H1 (cell line): ENCODE data around the gene KIF21A. TPM values are rescaled to one million over a fixed set of nuclear protein-coding genes. Genes with fewer than 3 reads are reported as not detected.

Source experiments
- CTCF ChIA-PET: fragments of 300-600 bp; sonication (Branson Sonifier 250); formaldehyde crosslinking; loops from one replicate; lab custom pipeline; 2021; ENCODE audit not compliant: partially characterized antibody; lab: Charles Lee
- POLR2A ChIA-PET: fragments of 300-600 bp; sonication (Branson Sonifier 250); formaldehyde crosslinking; loops from one replicate; lab custom pipeline; 2021; ENCODE audit warnings: inconsistent platforms; ENCODE audit not compliant: partially characterized antibody; lab: Charles Lee
- DNase-seq, 2 experiments: peaks; one replicate each; pipeline versions ENCODE4 v3.0.0 to v3.0.0-alpha.2; 2010 to 2022; ENCODE audit warnings: low spot score in 2 of 2, low read depth in 1 of 2, mixed read lengths in 1 of 2
- FAIRE-seq: peaks from 2 replicates; lab custom pipeline; 2011; peaks lifted over from hg19 to GRCh38; lab: Jason Lieb, UNC
- H2AFZ ChIP-seq: 2 replicates; pipeline ENCODE4 v1.8.1; 2012; ENCODE audit warnings: low read length, inconsistent platforms
- H2AK5ac ChIP-seq: 2 replicates; pipeline ENCODE4 v1.6.1; 2013; ENCODE audit warnings: low read depth, low read length
- H2BK120ac ChIP-seq: replicated peaks from 2 replicates; pipeline ENCODE3; 2013; ENCODE audit warnings: low read depth, low read length, inconsistent platforms
- H2BK12ac ChIP-seq: 2 replicates; pipeline ENCODE4 v1.6.1; 2013; ENCODE audit warnings: low read depth, low read length
- H2BK15ac ChIP-seq: 2 replicates; pipeline ENCODE4 v1.6.1; 2013; ENCODE audit warnings: low read length
- H2BK20ac ChIP-seq: 2 replicates; pipeline ENCODE4 v1.6.1; 2013; ENCODE audit warnings: low read length
- H2BK5ac ChIP-seq: 2 replicates; pipeline ENCODE4 v1.6.1; 2013; ENCODE audit warnings: low read depth, low read length
- H3K14ac ChIP-seq: 2 replicates; pipeline ENCODE4 v1.6.1; 2013; ENCODE audit warnings: inconsistent platforms; ENCODE audit not compliant: insufficient read length
- H3K18ac ChIP-seq: 2 replicates; pipeline ENCODE4 v1.6.1; 2013; ENCODE audit warnings: low read length; ENCODE audit errors: extremely low read depth
- H3K23ac ChIP-seq: 2 replicates; pipeline ENCODE4 v1.6.1; 2013; ENCODE audit warnings: inconsistent platforms; ENCODE audit not compliant: insufficient read length
- H3K23me2 ChIP-seq: 2 replicates; pipeline ENCODE4 v1.6.1; 2013; ENCODE audit warnings: low read depth, low read length
- H3K27ac ChIP-seq: 2 replicates; pipeline ENCODE4 v1.6.1; 2011; ENCODE audit warnings: low read depth, low read length, inconsistent platforms
- H3K27me3 ChIP-seq, 4 experiments: replicated peaks in 1 of 4; 1 replicate in 1 of 4; 2 replicates in 3 of 4; pipeline versions ENCODE4 v1.6.1 to v1.8.1; 2011 to 2013; ENCODE audit warnings: low read length in 3 of 4, mild to moderate bottlenecking in 3 of 4, inconsistent platforms in 2 of 4, mixed read lengths in 2 of 4, moderate library complexity in 1 of 4; ENCODE audit not compliant: control insufficient read depth in 3 of 4, insufficient read depth in 3 of 4; ENCODE audit errors: extremely low read depth in 1 of 4
- H3K36me3 ChIP-seq, 4 experiments: 2 replicates each; pipeline versions ENCODE4 v1.6.1 to v1.8.1; 2011 to 2013; ENCODE audit warnings: mild to moderate bottlenecking in 4 of 4, low read length in 3 of 4, moderate library complexity in 2 of 4, control low read depth in 1 of 4, inconsistent platforms in 1 of 4; ENCODE audit not compliant: insufficient read depth in 4 of 4, control insufficient read depth in 2 of 4
- H3K4ac ChIP-seq: replicated peaks from 2 replicates; pipeline ENCODE3; 2013; ENCODE audit warnings: low read length, low read depth, mixed read lengths, inconsistent platforms; ENCODE audit not compliant: insufficient read length
- H3K4me1 ChIP-seq, 4 experiments: replicated peaks in 1 of 4; 1 replicate in 1 of 4; 2 replicates in 3 of 4; pipeline versions ENCODE4 v1.6.1 to v1.8.1; 2011 to 2013; ENCODE audit warnings: low read length in 3 of 4, inconsistent platforms in 2 of 4, mixed read lengths in 1 of 4; ENCODE audit not compliant: insufficient read depth in 4 of 4, control insufficient read depth in 3 of 4
- H3K4me2 ChIP-seq, 2 experiments: 2 replicates each; pipeline versions ENCODE4 v1.6.1 to v1.8.1; 2011 to 2013; ENCODE audit warnings: low read depth in 2 of 2, low read length in 2 of 2, control low read depth in 1 of 2, inconsistent platforms in 1 of 2, mild to moderate bottlenecking in 1 of 2; ENCODE audit not compliant: insufficient read depth in 1 of 2
- H3K4me3 ChIP-seq, 4 experiments: fragments of 200-600, 300-600 bp in 1 of 4; sonication (generic), shearing (Covaris generic), sonication (Bioruptor Twin) in 1 of 4; 2 replicates each; pipeline versions ENCODE4 v1.5.1 to v1.8.1; 2011 to 2016; ENCODE audit warnings: low read length in 4 of 4, low read depth in 3 of 4, control low read depth in 2 of 4, inconsistent platforms in 2 of 4, mild to moderate bottlenecking in 2 of 4, mixed read lengths in 1 of 4, moderate library complexity in 1 of 4; ENCODE audit not compliant: insufficient read depth in 2 of 4; ENCODE audit errors: extremely low read depth in 1 of 4
- H3K56ac ChIP-seq: replicated peaks from 2 replicates; pipeline ENCODE3; 2013; ENCODE audit warnings: low read depth, mild to moderate bottlenecking, mixed read lengths, low read length, inconsistent platforms; ENCODE audit not compliant: insufficient read length
- H3K79me1 ChIP-seq: 2 replicates; pipeline ENCODE4 v1.6.1; 2013; ENCODE audit warnings: low read depth, low read length, control low read depth
- H3K79me2 ChIP-seq, 2 experiments: 2 replicates each; pipeline versions ENCODE4 v1.6.1 to v1.8.1; 2012 to 2013; ENCODE audit warnings: low read length in 2 of 2, mild to moderate bottlenecking in 2 of 2, inconsistent platforms in 1 of 2; ENCODE audit not compliant: insufficient read depth in 2 of 2, control insufficient read depth in 1 of 2
- H3K9ac ChIP-seq, 4 experiments: replicated peaks in 1 of 4; 1 replicate in 1 of 4; 2 replicates in 3 of 4; pipeline versions ENCODE4 v1.6.1 to v1.8.1; 2011 to 2013; ENCODE audit warnings: low read depth in 3 of 4, low read length in 3 of 4, control low read depth in 2 of 4, mild to moderate bottlenecking in 2 of 4, moderate library complexity in 2 of 4, inconsistent platforms in 1 of 4; ENCODE audit errors: extremely low read depth in 1 of 4
- H3K9me3 ChIP-seq, 2 experiments: 2 replicates each; pipeline versions ENCODE4 v1.6.1 to v1.8.1; 2012 to 2013; ENCODE audit warnings: mild to moderate bottlenecking in 2 of 2, moderate library complexity in 2 of 2, control low read depth in 1 of 2, inconsistent platforms in 1 of 2, low read depth in 1 of 2, low read length in 1 of 2, mixed read lengths in 1 of 2; ENCODE audit not compliant: insufficient read depth in 2 of 2
- H4K20me1 ChIP-seq, 2 experiments: replicated peaks in 1 of 2; 2 replicates each; pipeline versions ENCODE3 to v1.8.1; 2011 to 2013; ENCODE audit warnings: inconsistent platforms in 2 of 2, low read length in 2 of 2, mild to moderate bottlenecking in 1 of 2; ENCODE audit not compliant: insufficient read depth in 2 of 2, control insufficient read depth in 1 of 2
- H4K5ac ChIP-seq: 2 replicates; pipeline ENCODE4 v1.6.1; 2013; ENCODE audit warnings: low read length, low read depth, mixed read lengths, inconsistent platforms; ENCODE audit not compliant: insufficient read length
- H4K8ac ChIP-seq: 2 replicates; pipeline ENCODE4 v1.8.0; 2013; ENCODE audit warnings: mild to moderate bottlenecking, moderate library complexity, low read length, inconsistent platforms; ENCODE audit not compliant: insufficient read depth; ENCODE audit errors: extremely low read depth
- H4K91ac ChIP-seq: replicated peaks from 2 replicates; pipeline ENCODE3; 2013; ENCODE audit warnings: low read length, mixed read lengths, inconsistent platforms; ENCODE audit not compliant: insufficient read length
- BACH1 ChIP-seq: IDR thresholded peaks from 2 replicates; pipeline ENCODE4 v1.6.1; 2012; ENCODE audit warnings: low read length, improper control_type of control experiment
- BCL11A ChIP-seq, 2 experiments: IDR thresholded peaks; one replicate each; pipeline ENCODE4 v1.6.1; 2011; ENCODE audit warnings: low read depth in 2 of 2, low read length in 2 of 2, mild to moderate bottlenecking in 2 of 2
- HDAC6 ChIP-seq: IDR thresholded peaks from one replicate; pipeline ENCODE4 v1.7.1; 2012; ENCODE audit warnings: low read depth, mild to moderate bottlenecking, inconsistent platforms, low read length, moderate library complexity
- WGBS, 2 experiments: shearing (Covaris generic) in 1 of 2; methylation state at CpG; one replicate each; pipeline versions ENCODE4 v1.1.6 to v1.1.7; 2013 to 2015; ENCODE audit warnings: low lambda C conversion rate in 2 of 2, mixed read lengths in 2 of 2, inconsistent platforms in 1 of 2, low coverage in 1 of 2, missing lambda C conversion rate in 1 of 2; ENCODE audit not compliant: insufficient replicate concordance in 2 of 2, insufficient coverage in 1 of 2, insufficient read length in 1 of 2; ENCODE audit errors: extremely low coverage in 1 of 2, missing lambda C conversion rate in 1 of 2; 5-methylcytosine and 5-hydroxymethylcytosine counted together
- polyA plus RNA-seq, 7 experiments: library from polyadenylated mRNA; depleted of rRNA in 3 of 7; stranded (reverse) in 5 of 7; unstranded in 2 of 7; fragments of >200 nt in 5 of 7; fragments of 200-250 nt in 2 of 7; gene quantifications; 1 replicate in 5 of 7; 2 replicates in 1 of 7; 4 replicates in 1 of 7; pipeline versions ENCODE4 v1.2.1 to v1.2.3, GENCODE V29; 2011 to 2013; ENCODE audit warnings: missing spikeins in 2 of 7, mixed read lengths in 2 of 7
- total RNA-seq: library from RNA; stranded (reverse); fragmentation: NEBNext Ultra II Directional; extraction: Animal tissue kit (Norgen Biotek cat#: 25700); gene quantifications from 2 replicates; pipeline ENCODE4 v1.2.1, GENCODE V29; 2021

KIF21A gene
- total and polyA plus RNA-seq, 2 of the 8 experiments (the other 6 are each of a cell fraction or from before 2014, with no cell fraction given): 10.0 to 26.0 TPM

DNA sequence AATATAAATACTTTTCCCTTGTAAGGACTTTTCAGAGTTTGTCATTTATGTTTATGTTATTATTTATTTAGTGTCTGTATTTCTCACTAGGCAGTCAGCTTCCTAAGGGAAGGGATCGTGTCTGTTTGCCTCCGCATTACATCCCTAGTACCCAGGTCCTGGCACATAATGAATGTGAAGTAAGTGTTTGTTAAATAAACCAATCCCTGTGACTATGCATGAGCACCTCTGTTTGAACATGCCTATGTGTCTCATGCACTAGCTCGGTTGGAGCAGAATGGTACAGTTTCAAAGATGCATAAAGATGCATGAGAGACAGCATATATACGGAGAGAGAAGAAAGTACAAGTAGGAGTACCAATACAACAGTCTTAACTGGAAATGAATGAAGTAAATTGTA lies 99.3 kb downstream of the KIF21A start:
- Histone ChIP-seq H3K27ac (no peak overlapping the region), H3K56ac (no peak overlapping the region), H2BK120ac (no peak overlapping the region), H3K79me2 (no peaks in the 10 kb centered on the region), H3K27me3 (no peaks in the 10 kb centered on the region), H4K91ac (no peak overlapping the region), H3K9me3 (no peaks in the 10 kb centered on the region), H4K8ac (no peak overlapping the region), H3K18ac (no peak overlapping the region), H4K5ac (no peak overlapping the region), H3K14ac (no peak overlapping the region), H3K79me1 (no peaks in the 10 kb centered on the region), H3K4me3 (no peak overlapping the region), H3K36me3 (no peaks in the 10 kb centered on the region; a peak in 1 of 8 replicates), H3K23ac (no peak overlapping the region), H3K4ac (no peak overlapping the region), H2AK5ac (no peak overlapping the region), H2BK5ac (no peak overlapping the region), H2BK20ac (no peak overlapping the region), H3K23me2 (no peaks in the 10 kb centered on the region), H2BK12ac (no peak overlapping the region), H3K9ac (no peak overlapping the region), H2AFZ (no peak overlapping the region), H2BK15ac (no peak overlapping the region), H3K4me1 (0 out of 7 replicates have a peak, but pooled peaks cover 0 to 2% (median 0%) of the 10 kb centered on the region in 4 experiments), H4K20me1 (no peaks in the 10 kb centered on the region), H3K4me2 (no peak overlapping the region)
- TF ChIP-seq BCL11A (IDR thresholded peaks at IDR 0.05; ENCODE audit: low read depth in 2 of 2, low read length in 2 of 2) (no peak), HDAC6 (no peak), BACH1 (no peak)
- CTCF ChIA-PET: interaction anchor here (1.3 to 1.6 kb wide), 2 partner anchors 26 to 32 kb away, joined by 3 to 5 read pairs; no protein-coding TSS in a partner anchor
- FAIRE-seq (no peak), DNase-seq (no peak)
- 90% methylated on average over 4 of the region's 4 CpGs; no CpG with 5 or more reads in 1 of the 2 experiments for WGBS, 2 experiments
- POLR2A ChIA-PET: no interaction called here
